Left cardiac atrium (tissue), 4 donors: Measurements from ENCODE around the gene TENT4A. TPM values are rescaled to one million over a fixed set of nuclear protein-coding genes. Genes with fewer than 3 reads are reported as not detected.

Experiments
- ATAC-seq, 2 donors: fragments of 200-7000 bp; cut with Tn5 transposase; one replicate each; pipeline ENCODE4 v1.9.1; 2020; ENCODE audit warnings: mild to moderate bottlenecking in 2 of 2, moderate library complexity in 2 of 2
- DNase-seq: peaks from one replicate; pipeline ENCODE4 v3.0.0-alpha.2; 2020
- intact Hi-C, 2 donors: fragments of 100-400 bp; cut with DNase I; formaldehyde crosslinking; loops; one replicate each; pipeline versions ENCODE4 v1.14.1 to v1.15.1; 2022 to 2023
- total RNA-seq, 2 donors: library from RNA; stranded (reverse); fragmentation: NEBNext Ultra II Directional; extraction: Animal tissue kit (Norgen Biotek cat#: 25700); gene quantifications; one replicate each; pipeline ENCODE4 v1.2.1, GENCODE V29; 2021
- donor health status: DM: no; HTN: yes; CAD: no.
- donor health status: DM: no; HTN: yes; CAD: no; lungs with severe emphysema.
- donor health status: DM: yes; HTN: yes; CAD: no.
- donor health status: Dilated cardiomyopathy.

The TENT4A gene
- total RNA-seq, 2 donors from 2014 or later, result 12.1 to 14.8 TPM

- ATAC-seq (no peak), DNase-seq (no peak)
- intact Hi-C loops, result no loop called here
Measured at GRCh38 chr5:6727231-6727630, 14.0 kb downstream of the TENT4A start.

GRCh38 chr5:6728011-6728794, 15.0 kb downstream of the TENT4A start:
- no peak for DNase-seq

GRCh38 chr5:6728795-6729183, 15.6 kb downstream of the TENT4A start:
- no peak for DNase-seq
- no peak for ATAC-seq
- intact Hi-C loops, result no loop called here

More at GRCh38 chr5:6728011-6728794, 15.0 kb downstream of the TENT4A start:
- ATAC-seq, result no peak
- intact Hi-C loops, result no loop called here

- intact Hi-C loops, result no loop called here
- ATAC-seq, result peak in 1 of 2 donors; percentile 3
Measured at GRCh38 chr5:6729386-6730310, 16.4 kb downstream of the TENT4A start.

GRCh38 chr5:6730407-6730806, 17.2 kb downstream of the TENT4A start:
- no peak for DNase-seq
- ATAC-seq, result no peak
- intact Hi-C loops, result no loop called here

More at GRCh38 chr5:6729386-6730310, 16.4 kb downstream of the TENT4A start:
- DNase-seq, result peak; percentile 40

- intact Hi-C loops, result no loop called here
- DNase-seq, result no peak
- no peak for ATAC-seq
Measured at GRCh38 chr5:6730807-6731206, 17.6 kb downstream of the TENT4A start.

- DNase-seq (no peak), ATAC-seq (no peak)
- intact Hi-C loops, result no loop called here
Measured at GRCh38 chr5:6731465-6732237, 18.4 kb downstream of the TENT4A start.

- intact Hi-C loops, result no loop called here
- peak; percentile 80 to 85 for ATAC-seq
- peak; percentile 67 for DNase-seq
Measured at GRCh38 chr5:6732634-6733410, 19.6 kb downstream of the TENT4A start.

- no peak for DNase-seq
- intact Hi-C loops, result no loop called here
- ATAC-seq, result no peak
Measured at GRCh38 chr5:6733411-6734242, 20.4 kb downstream of the TENT4A start.

- ATAC-seq (peak in 1 of 2 donors; percentile 45), DNase-seq (peak; percentile 54)
- intact Hi-C loops, result no loop called here
Measured at GRCh38 chr5:6734243-6734700, 21.0 kb downstream of the TENT4A start.

GRCh38 chr5:6734781-6735180, 21.5 kb downstream of the TENT4A start:
- DNase-seq, result no peak
- intact Hi-C loops, result no loop called here
- no peak for ATAC-seq

GRCh38 chr5:6736106-6736505, 22.9 kb downstream of the TENT4A start:
- DNase-seq, result no peak
- intact Hi-C loops, result no loop called here
- no peak for ATAC-seq

GRCh38 chr5:6736524-6737042, 23.4 kb downstream of the TENT4A start:
- no peak for DNase-seq
- intact Hi-C loops, result no loop called here
- ATAC-seq, result no peak

- no peak for DNase-seq
Measured at GRCh38 chr5:6737043-6737941, 24.1 kb downstream of the TENT4A start.

GRCh38 chr5:6739603-6740002, 26.4 kb downstream of the TENT4A start:
- ATAC-seq (no peak), DNase-seq (no peak)
- intact Hi-C loops, result loop anchor here (5.0 to 10.0 kb wide), 3 partner anchors 117 to 1245 kb away; partner anchors contain the start of gene MED10 (in 1 of the 2)

More at GRCh38 chr5:6737043-6737941, 24.1 kb downstream of the TENT4A start:
- no peak for ATAC-seq
- intact Hi-C loops, result no loop called here

- intact Hi-C loops, result loop anchor here (5.0 to 10.0 kb wide), 3 partner anchors 118 to 1246 kb away; partner anchors contain the start of gene MED10 (in 1 of the 2)
Measured at GRCh38 chr5:6740586-6741150, 27.4 kb downstream of the TENT4A start.

More at GRCh38 chr5:6740586-6741150, 27.4 kb downstream of the TENT4A start:
- DNase-seq (no peak), ATAC-seq (no peak)
